Tibial nerve (tissue), 4 donors: Measurements from ENCODE around the gene FGA.

Experiments
- CTCF ChIP-seq, 5 experiments: fragments of 200-600 bp in 3 of 5; fragments of 450-650 bp in 2 of 5; sonication (generic) in 3 of 5; IDR thresholded peaks; one replicate each; pipeline ENCODE4 v1.5.1; 2016 to 2019; ENCODE audit warnings: antibody characterized with exemption in 5 of 5, mild to moderate bottlenecking in 3 of 5, moderate library complexity in 2 of 5
- EP300 ChIP-seq, 2 donors: sonication (generic); formaldehyde crosslinking; IDR thresholded peaks; one replicate each; pipeline ENCODE4 v1.6.1; 2017; ENCODE audit warnings: antibody characterized with exemption in 2 of 2, mild to moderate bottlenecking in 1 of 2

- TF ChIP-seq CTCF (IDR thresholded peaks at IDR 0.05) (no peak), EP300 (IDR thresholded peaks at IDR 0.05) (no peak)
These were observed 25.7 kb upstream of the FGA start for GRCh38 chr4:154616287-154616686.
